ENCODE results near the gene HOXB4. TPM values are rescaled to one million over a fixed set of nuclear protein-coding genes. Genes with fewer than 3 reads are reported as not detected.

Gene HOXB4
- total and polyA plus RNA-seq, 10 of the 15 experiments (the other 5 are each of a cell fraction or from before 2014, with no cell fraction given) = 0.35 to 5.8 (median 3.0) TPM

- in situ Hi-C loops (cut with MboI) (no loop called here), intact Hi-C loops (cut with micrococcal nuclease; ENCODE audit: unreplicated experiment) (no loop called here)
- Histone ChIP-seq H3K4me3 (no peak overlapping the region), H3K9me3 (replicated peaks; ENCODE audit: control insufficient read depth, insufficient read depth, low read length) (no peaks in the 10 kb centered on the region), H3K4me2 (ENCODE audit: control insufficient read depth, insufficient read depth) (no peak overlapping the region), H3K79me2 (ENCODE audit: control insufficient read depth, insufficient read depth, low read length) (no peaks in the 10 kb centered on the region), H3K27ac (ENCODE audit: control insufficient read depth, insufficient read depth) (no peak overlapping the region), H4K20me1 (ENCODE audit: control insufficient read depth, insufficient read depth) (no peaks in the 10 kb centered on the region), H2AFZ (ENCODE audit: control insufficient read depth, low read depth, low read length) (no peak overlapping the region), H3K36me3 (ENCODE audit: control insufficient read depth in 2 of 2, insufficient read depth in 2 of 2, low read length in 1 of 2) (no peaks in the 10 kb centered on the region), H3K9ac (ENCODE audit: control insufficient read depth, insufficient read depth, low read length) (no peak overlapping the region), H3K4me1 (ENCODE audit: control insufficient read depth, insufficient read depth, low read length) (no peaks in the 10 kb centered on the region), H3K27me3 (replicated peaks in 1 of 2; ENCODE audit: control insufficient read depth in 2 of 2, insufficient read depth in 2 of 2, low read length in 1 of 2) (0 out of 4 replicates have a peak, but pooled peaks cover 0 to 3% of the 10 kb centered on the region in 2 experiments)
- TF ChIP-seq ATF3 (IDR thresholded peaks at IDR 0.05; ENCODE audit: borderline replicate concordance, extremely low read depth, low read depth, low read length) (no peak), SMARCA5 (IDR thresholded peaks at IDR 0.05) (no peak), SIN3A (IDR thresholded peaks at IDR 0.05; ENCODE audit: low read depth, low read length) (no peak)
- RAD21 ChIA-PET (ENCODE audit: unreplicated experiment) = no interaction called here
- 47% methylated on average over 7 of the region's 7 CpGs for WGBS (ENCODE audit: insufficient coverage, insufficient replicate concordance, low lambda C conversion rate, missing lambda C conversion rate)
- SMC1A ChIA-PET (ENCODE audit: uncharacterized antibody, unreplicated experiment) = interaction anchor here (1.1 kb wide), 1 partner anchor 90 kb away, joined by 3 read pairs; no protein-coding TSS in a partner anchor
- FAIRE-seq (no peak), ATAC-seq (no peak; the same call in 1 of the 3 replicates), DNase-seq (ENCODE audit: low read depth, low spot score) (no peak)
- CTCF ChIA-PET = no interaction called here
- BruUV-seq (replicated peaks) = no TSS peak
- POLR2A ChIA-PET = interaction anchor here (0.6 to 1.5 kb wide), 2 partner anchors 13 to 31 kb away, joined by 3 to 5 read pairs; no protein-coding TSS in a partner anchor
Measured at GRCh38 chr17:48528153-48528935, 49.8 kb downstream of the HOXB4 start.

GRCh38 chr17:48527547-48527932, 50.6 kb downstream of the HOXB4 start:
- SMC1A ChIA-PET (ENCODE audit: uncharacterized antibody, unreplicated experiment) = no interaction called here
- intact Hi-C loops (cut with micrococcal nuclease; ENCODE audit: unreplicated experiment) = no loop called here
- H4K20me1 ChIP-seq (ENCODE audit: control insufficient read depth, insufficient read depth) = no peaks in the 10 kb centered on the region
- RAD21 ChIA-PET (ENCODE audit: unreplicated experiment) = no interaction called here
- in situ Hi-C loops (cut with MboI) = no loop called here
- no peak overlapping the region for H2AFZ ChIP-seq (ENCODE audit: control insufficient read depth, low read depth, low read length)
- DNase-seq (ENCODE audit: low read depth, low spot score) = no peak
- no TSS peak for BruUV-seq (replicated peaks)
- no peak overlapping the region for H3K4me3 ChIP-seq
- H3K9ac ChIP-seq (ENCODE audit: control insufficient read depth, insufficient read depth, low read length) = no peak overlapping the region
- H3K27ac ChIP-seq (ENCODE audit: control insufficient read depth, insufficient read depth) = no peak overlapping the region
- H3K4me1 ChIP-seq (ENCODE audit: control insufficient read depth, insufficient read depth, low read length) = no peaks in the 10 kb centered on the region
- ATAC-seq = no peak
- 0 out of 4 replicates have a peak, but pooled peaks cover 0 to 3% of the 10 kb centered on the region in 2 experiments for H3K27me3 ChIP-seq (replicated peaks in 1 of 2; ENCODE audit: control insufficient read depth in 2 of 2, insufficient read depth in 2 of 2, low read length in 1 of 2)
- no peak overlapping the region for H3K4me2 ChIP-seq (ENCODE audit: control insufficient read depth, insufficient read depth)
- CTCF ChIA-PET = no interaction called here
- POLR2A ChIA-PET = interaction anchor here (0.6 to 1.5 kb wide), 2 partner anchors 12 to 32 kb away, joined by 3 to 5 read pairs; no protein-coding TSS in a partner anchor
- H3K9me3 ChIP-seq (replicated peaks; ENCODE audit: control insufficient read depth, insufficient read depth, low read length) = no peaks in the 10 kb centered on the region
- no peaks in the 10 kb centered on the region for H3K36me3 ChIP-seq (ENCODE audit: control insufficient read depth in 2 of 2, insufficient read depth in 2 of 2, low read length in 1 of 2)
- WGBS (ENCODE audit: insufficient coverage, insufficient replicate concordance, low lambda C conversion rate, missing lambda C conversion rate) = 69% methylated on average over 14 of the region's 14 CpGs
- H3K79me2 ChIP-seq (ENCODE audit: control insufficient read depth, insufficient read depth, low read length) = no peaks in the 10 kb centered on the region
- no peak for FAIRE-seq
- no peak for TF ChIP-seq IKZF2 (IDR thresholded peaks at IDR 0.05)
- no peak for TF ChIP-seq HCFC1 (IDR thresholded peaks at IDR 0.05; ENCODE audit: low read length)
- TF ChIP-seq FOXM1 (IDR thresholded peaks at IDR 0.05; ENCODE audit: low read depth, low read length) = no peak
- no peak for TF ChIP-seq PBX3 (IDR thresholded peaks at IDR 0.05; ENCODE audit: insufficient replicate concordance, low read depth, low read length)
- no peak for TF ChIP-seq RFX5 (IDR thresholded peaks at IDR 0.05; ENCODE audit: low read depth, low read length)
- TF ChIP-seq SMAD5 (IDR thresholded peaks at IDR 0.05; ENCODE audit: low read depth) = no peak
- no peak for TF ChIP-seq TAF1 (IDR thresholded peaks at IDR 0.05; ENCODE audit: borderline replicate concordance, low read depth, low read length)
- no peak for TF ChIP-seq FOXK2 (IDR thresholded peaks at IDR 0.05)
- TF ChIP-seq USF2 (IDR thresholded peaks at IDR 0.05; ENCODE audit: borderline replicate concordance, low read depth, low read length) = no peak

Measured in GM12878 (cell line).